Measurements from ENCODE around the gene TUBGCP6.
"Not testable (repeated sequence)": the region's sequence is repeated elsewhere in the genome, so short reads cannot be mapped to it uniquely, and the experiment has no call there.

DNA sequence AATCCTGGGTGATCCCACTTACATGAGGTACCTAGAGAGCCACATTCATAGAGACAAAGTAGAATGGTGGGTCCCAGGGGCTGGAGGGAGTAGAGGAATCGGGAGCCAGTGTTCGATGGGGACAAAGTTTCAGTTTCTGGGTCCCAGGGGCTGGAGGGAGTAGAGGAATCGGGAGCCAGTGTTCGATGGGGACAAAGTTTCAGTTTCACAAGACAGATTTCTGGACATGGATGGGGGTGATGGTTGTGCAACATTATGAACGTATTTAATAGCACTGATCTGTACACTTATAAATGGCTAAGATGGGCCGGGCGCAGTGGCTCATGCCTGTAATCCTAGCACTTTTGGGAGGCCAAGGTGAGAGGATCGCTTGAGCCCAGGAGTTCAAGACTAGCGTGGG, 39.8 kb downstream of the TUBGCP6 start:
- not testable (repeated sequence) for TF ChIP-seq POLR2A (IDR thresholded peaks at IDR 0.05; ENCODE audit: low read length); GATA1 (IDR thresholded peaks at IDR 0.05; ENCODE audit: low read depth, low read length)
